HG02970 (cell line): ENCODE measurements around the gene KDM1B.
"Not testable (repeated sequence)": the region's sequence is repeated elsewhere in the genome, so short reads cannot be mapped to it uniquely, and the experiment has no call there.

ENCODE experiments used
- ATAC-seq: cut with Tn5 transposase; IDR thresholded peaks from one replicate; pipeline ENCODE4 v1.9.1; 2021; ENCODE audit warnings: mild to moderate bottlenecking, moderate library complexity, moderate number of reproducible peaks; ENCODE audit not compliant: unreplicated experiment, low FRiP score

KDM1B gene

DNA sequence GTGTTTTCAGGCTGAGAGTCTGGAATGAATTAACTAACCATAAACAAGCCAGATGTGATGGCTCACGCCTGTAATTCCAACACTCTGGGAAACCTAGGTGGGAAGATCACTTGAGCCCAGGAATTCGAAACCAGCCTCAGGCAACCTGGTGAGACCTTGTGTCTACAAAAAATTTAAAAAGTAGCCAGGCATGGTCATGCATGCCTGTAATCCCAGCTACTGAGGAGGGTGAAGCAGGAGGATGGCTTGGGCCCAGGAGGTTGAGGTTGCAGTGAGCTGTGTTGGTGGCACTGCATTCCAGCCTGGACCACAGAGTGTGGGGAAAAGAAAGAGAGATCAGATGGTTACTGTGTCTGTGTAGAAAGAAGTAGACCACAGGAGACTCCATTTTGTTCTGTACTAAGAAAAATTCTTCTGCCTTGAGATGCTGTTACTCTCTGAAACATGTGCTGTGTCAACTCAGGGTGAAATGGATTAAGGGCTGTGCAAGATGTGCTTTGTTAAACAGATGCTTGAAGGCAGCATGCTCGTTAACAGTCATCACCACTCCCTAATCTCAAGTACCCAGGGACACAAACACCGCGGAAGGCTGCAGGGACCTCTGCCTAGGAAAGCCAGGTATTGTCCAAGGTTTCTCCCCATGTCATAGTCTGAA lies 71.4 kb downstream of the KDM1B start:
- not testable (repeated sequence) for ATAC-seq

GRCh38 chr6:18227166-18227565 lies 71.9 kb downstream of the KDM1B start:
- ATAC-seq: not testable (repeated sequence)

DNA sequence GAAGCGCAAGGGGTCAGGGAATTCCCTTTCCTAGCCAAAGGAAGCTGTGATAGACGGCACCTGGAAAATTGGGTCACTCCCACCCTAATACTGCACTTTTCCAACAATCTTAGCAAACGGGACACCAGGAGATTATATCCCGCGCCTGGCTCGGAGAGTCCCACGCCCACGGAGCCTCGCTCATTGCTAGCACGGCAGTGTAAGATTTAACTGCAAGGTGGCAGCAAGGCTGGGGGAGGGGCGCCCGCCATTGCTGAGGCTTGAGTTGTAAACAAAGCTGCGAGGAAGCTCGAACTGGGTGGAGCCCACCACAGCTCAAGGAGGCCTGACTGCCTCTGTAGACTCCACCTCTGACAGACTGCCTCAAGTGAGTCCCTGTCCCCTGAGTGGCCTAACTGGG lies 73.4 kb downstream of the KDM1B start:
- ATAC-seq: not testable (repeated sequence)

GRCh38 chr6:18231856-18232255 lies 76.6 kb downstream of the KDM1B start:
- ATAC-seq: not testable (repeated sequence)

- ATAC-seq: not testable (repeated sequence)
These were observed 78.5 kb downstream of the KDM1B start for GRCh38 chr6:18233770-18234169.

GRCh38 chr6:18234564-18234963 lies 79.3 kb downstream of the KDM1B start:
- ATAC-seq: no peak

GRCh38 chr6:18235524-18235923 lies 80.3 kb downstream of the KDM1B start:
- no peak for ATAC-seq

- ATAC-seq: no peak
These were observed 81.9 kb downstream of the KDM1B start for GRCh38 chr6:18237167-18237566.

DNA sequence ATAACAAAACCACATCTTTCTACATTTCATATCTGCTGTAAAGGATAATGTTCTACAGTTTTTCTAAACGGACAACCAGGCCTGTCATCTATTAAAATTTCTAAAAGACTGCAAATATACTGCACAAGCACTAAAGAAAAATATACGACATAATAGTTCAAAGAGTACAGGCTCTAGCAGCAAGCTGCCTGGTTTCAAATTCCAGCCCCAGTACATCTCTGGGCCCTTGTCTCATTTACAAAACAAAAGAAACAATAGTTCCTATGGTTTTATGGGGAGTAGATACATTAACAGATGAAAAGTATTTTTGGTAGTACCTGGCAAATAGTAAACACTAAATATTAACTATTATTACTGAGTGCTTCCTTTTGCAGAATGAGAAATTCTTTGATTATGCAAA lies 85.0 kb downstream of the KDM1B start:
- ATAC-seq: no peak

GRCh38 chr6:18241208-18242038 lies 86.2 kb downstream of the KDM1B start:
- ATAC-seq: no peak

GRCh38 chr6:18242062-18242851 lies 87.0 kb downstream of the KDM1B start:
- ATAC-seq: no peak

GRCh38 chr6:18243302-18243893 lies 88.2 kb downstream of the KDM1B start:
- no peak for ATAC-seq

GRCh38 chr6:18244251-18244650 lies 89.0 kb downstream of the KDM1B start:
- ATAC-seq: no peak

DNA sequence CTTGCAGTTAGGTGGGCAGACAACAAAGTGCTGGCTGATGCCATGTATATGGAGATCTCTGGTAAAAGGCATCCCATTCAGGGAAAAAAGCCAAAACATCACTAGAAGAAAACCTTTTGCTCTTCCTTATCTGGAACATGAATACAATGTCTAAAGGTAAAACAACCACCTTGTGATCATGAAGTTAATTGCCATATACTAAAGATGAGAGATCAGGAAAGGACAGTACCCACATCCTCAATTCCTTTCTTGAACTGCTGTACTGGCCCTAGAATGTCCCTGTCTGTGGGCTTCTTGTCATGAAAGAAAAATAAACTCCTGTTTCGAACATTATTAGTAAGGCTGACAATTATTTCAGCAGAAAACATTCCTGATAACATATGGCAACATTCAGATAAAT lies 89.9 kb downstream of the KDM1B start:
- ATAC-seq: no peak

DNA sequence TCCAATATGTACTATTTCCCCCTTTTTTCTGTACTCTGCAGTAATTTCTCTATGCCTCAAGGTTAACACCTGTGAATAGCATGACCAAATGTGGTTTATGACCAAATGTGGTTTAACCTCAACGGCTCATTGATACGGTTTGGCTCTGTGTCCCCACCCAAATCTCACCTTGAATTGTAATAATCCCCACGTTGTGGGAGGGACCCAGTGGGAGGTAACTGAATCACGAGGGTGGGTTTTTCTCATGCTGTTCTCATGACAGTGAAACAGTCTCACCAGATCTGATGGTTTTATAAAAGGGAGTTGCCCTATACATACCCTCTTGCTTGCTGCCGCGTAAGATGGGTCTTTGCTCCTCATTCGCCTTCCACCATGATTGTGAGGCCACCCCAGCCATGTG lies 90.4 kb downstream of the KDM1B start:
- no peak for ATAC-seq

DNA sequence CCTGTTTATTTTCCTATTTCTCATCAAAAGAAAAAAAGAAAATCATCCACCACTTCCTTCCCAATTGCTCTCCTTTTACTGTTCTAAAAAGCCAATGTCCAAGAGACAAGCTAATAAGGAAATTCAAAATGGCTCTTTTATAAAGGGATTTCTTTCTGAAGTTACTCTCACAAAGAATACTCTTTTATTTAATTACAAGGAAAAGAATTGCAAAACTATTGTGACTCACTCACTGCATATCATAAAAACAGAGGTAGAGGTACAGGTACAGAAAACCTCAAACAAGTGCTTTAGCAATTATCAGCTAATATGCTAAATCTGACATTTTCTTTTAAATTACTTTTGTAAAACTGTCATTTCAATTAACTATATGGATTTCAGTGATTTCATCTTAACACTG lies 91.0 kb downstream of the KDM1B start:
- no peak for ATAC-seq

DNA sequence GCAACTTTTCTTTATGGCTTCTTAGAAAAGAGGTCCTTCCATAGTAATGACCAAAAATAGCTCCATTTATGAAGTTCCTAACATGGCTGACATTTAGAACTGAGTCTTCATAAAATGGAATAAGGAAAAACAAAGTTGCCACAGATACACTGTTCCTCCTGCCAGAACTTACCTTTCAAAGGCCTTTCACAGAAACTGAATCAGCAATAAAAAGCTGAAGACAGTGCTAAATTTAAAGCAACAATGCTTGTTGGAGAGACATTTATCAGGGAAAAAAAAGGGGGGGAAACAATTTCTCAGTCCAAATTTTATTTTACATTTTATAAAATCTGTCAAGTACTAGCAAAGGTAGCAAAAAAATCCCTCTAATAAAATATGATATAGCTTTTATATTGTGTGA lies 91.8 kb downstream of the KDM1B start:
- no peak for ATAC-seq

GRCh38 chr6:18248698-18249097 lies 93.5 kb downstream of the KDM1B start:
- ATAC-seq: no peak

DNA sequence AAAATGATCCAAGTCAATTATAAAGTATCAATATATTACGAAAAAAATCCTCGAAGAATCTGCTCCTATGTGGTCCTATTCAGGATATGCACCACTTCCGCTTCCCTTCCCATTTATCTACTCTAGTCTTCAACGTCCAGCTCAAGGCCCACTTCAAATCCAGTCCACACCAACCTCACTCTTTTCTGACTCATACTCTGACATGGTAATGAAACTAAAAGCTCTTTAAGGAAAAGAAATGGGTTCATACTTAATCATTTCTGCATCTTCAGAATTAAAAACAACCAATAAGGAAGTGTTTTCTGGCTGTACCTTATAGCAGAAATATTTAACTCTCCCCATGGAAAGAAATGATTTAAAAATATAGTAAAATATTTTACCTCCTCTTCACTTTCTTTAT lies 94.0 kb downstream of the KDM1B start:
- ATAC-seq: no peak

DNA sequence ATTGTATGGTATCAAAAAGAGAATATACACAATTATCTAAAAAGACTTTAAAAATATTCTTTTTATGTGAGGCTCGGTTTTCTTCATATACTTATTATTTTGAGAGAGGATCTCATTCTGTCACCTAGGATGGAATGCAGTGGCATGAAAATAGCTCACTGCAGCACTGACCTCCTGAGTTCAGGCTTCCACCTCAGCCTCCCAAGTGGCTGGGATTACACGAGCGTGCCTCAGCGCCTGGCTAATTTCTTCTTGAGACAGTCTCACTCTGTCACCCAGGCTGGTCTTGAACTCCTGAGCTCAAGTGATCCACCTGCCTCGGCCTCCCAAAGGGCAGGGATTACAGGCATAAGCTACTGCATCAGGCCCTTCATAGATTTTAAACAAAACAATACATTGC lies 98.4 kb downstream of the KDM1B start:
- ATAC-seq: no peak

DNA sequence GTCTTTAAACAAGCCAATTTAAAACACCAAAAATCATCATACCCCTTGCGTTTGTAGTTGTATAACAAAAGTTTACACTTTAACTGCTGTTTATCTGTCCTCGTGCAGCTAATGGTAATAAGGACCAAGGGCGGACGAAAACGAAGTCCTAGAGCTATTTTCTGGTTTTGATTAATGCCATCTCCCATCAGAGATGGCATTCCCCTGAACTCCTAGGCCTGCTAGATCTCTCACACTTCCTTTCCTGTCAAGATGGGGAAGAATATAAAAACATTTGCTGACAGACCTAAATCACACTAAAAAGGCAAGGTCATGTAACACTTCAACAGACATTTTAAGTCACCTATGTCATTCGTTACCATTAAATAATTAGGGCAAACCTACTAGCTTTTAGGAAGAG lies 99.6 kb downstream of the KDM1B start:
- no peak for ATAC-seq
